Measurements from ENCODE around the gene OTOF. TPM values are rescaled to one million over a fixed set of nuclear protein-coding genes. Genes with fewer than 3 reads are reported as not detected.

OTOF gene
- total RNA-seq, 4 donors from 2014 or later = 0.66 to 0.83 TPM; not detected in 2

GRCh38 chr2:26522325-26522724, 44.4 kb upstream of the OTOF start:
- no peaks in the 10 kb centered on the region for H3K27me3 ChIP-seq
- no peaks in the 10 kb centered on the region for H3K9me3 ChIP-seq
- H3K36me3 ChIP-seq = no peaks in the 10 kb centered on the region
- no peak overlapping the region for H3K27ac ChIP-seq
- TF ChIP-seq CTCF (IDR thresholded peaks at IDR 0.05) (no peak), POLR2A (IDR thresholded peaks at IDR 0.05) (no peak)
- DNase-seq = peak in 1 of 3 donors; percentile 27
- no peaks in the 10 kb centered on the region for H3K4me1 ChIP-seq
- H3K4me3 ChIP-seq = no peak overlapping the region

- Histone ChIP-seq H3K36me3 (no peaks in the 10 kb centered on the region), H3K4me1 (no peaks in the 10 kb centered on the region), H3K27ac (no peak overlapping the region), H3K4me3 (no peak overlapping the region), H3K9me3 (no peaks in the 10 kb centered on the region), H3K27me3 (no peaks in the 10 kb centered on the region)
- no peak for DNase-seq
- no peak for TF ChIP-seq CTCF (IDR thresholded peaks at IDR 0.05)
- no peak for TF ChIP-seq POLR2A (IDR thresholded peaks at IDR 0.05)
Observed at GRCh38 chr2:26521913-26522180, 43.9 kb upstream of the OTOF start.

DNA sequence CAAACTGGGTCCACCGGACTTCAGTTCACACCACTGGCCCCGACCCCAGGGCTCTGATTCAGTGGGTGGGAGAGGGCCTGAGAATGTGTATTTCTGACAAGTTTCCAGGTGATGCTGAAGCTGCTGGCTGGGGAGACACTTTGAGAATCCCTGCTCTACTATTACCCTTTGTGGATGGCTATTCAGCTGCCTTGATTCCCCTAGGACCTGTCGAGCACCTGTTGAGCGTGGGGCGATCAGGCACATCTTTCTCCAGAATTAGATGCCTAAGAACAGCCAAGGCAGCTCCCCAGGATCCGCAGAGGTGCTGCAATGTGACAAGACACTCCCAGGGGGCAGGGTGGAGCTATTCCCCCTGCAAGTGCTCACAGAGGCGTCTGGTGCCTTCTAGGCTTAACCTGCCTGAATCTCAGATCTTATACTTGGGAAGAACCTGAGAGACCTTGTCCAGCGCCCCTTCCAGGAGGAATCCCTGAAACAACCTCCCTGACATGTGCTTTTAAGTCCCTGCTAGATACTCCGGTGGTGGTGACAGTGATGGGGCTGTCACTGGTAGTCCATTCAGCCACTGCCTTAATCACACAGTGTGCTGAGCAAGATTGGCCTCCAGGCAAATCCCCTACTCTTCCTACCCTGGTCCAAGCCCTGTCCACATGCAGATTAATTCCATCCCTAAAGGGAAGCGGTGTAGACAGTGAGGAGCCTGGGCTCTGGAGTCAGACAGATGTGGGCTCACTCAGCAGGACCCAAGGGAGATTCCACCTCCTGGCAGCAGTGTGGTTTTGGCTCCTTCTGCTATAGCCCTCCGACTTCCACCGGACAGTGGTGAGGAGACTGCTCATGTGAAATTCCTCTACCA, 43.4 kb upstream of the OTOF start:
- Histone ChIP-seq H3K4me3 (no peak overlapping the region), H3K9me3 (no peaks in the 10 kb centered on the region), H3K4me1 (no peaks in the 10 kb centered on the region), H3K36me3 (no peaks in the 10 kb centered on the region), H3K27ac (no peak overlapping the region), H3K27me3 (no peaks in the 10 kb centered on the region)
- TF ChIP-seq POLR2A (IDR thresholded peaks at IDR 0.05) (no peak), CTCF (IDR thresholded peaks at IDR 0.05) (peak in 4 of 6 experiments; percentile 4 to 20 (median 11))
- peak in 1 of 3 donors; percentile 40 for DNase-seq

GRCh38 chr2:26520148-26520449, 42.2 kb upstream of the OTOF start:
- Histone ChIP-seq H3K36me3 (no peaks in the 10 kb centered on the region), H3K27ac (no peak overlapping the region), H3K9me3 (no peaks in the 10 kb centered on the region), H3K4me1 (no peaks in the 10 kb centered on the region), H3K27me3 (no peaks in the 10 kb centered on the region), H3K4me3 (no peak overlapping the region)
- DNase-seq = no peak
- no peak for TF ChIP-seq POLR2A (IDR thresholded peaks at IDR 0.05)
- TF ChIP-seq CTCF (IDR thresholded peaks at IDR 0.05) = no peak

GRCh38 chr2:26519396-26520147, 41.6 kb upstream of the OTOF start:
- Histone ChIP-seq H3K9me3 (no peaks in the 10 kb centered on the region), H3K27ac (no peak overlapping the region), H3K4me1 (no peaks in the 10 kb centered on the region), H3K36me3 (no peaks in the 10 kb centered on the region), H3K4me3 (no peak overlapping the region), H3K27me3 (no peaks in the 10 kb centered on the region)
- TF ChIP-seq CTCF (IDR thresholded peaks at IDR 0.05) = no peak
- TF ChIP-seq POLR2A (IDR thresholded peaks at IDR 0.05) = no peak
- no peak for DNase-seq
